ENCODE data around the gene OR4D2.

OR4D2 gene

DNA sequence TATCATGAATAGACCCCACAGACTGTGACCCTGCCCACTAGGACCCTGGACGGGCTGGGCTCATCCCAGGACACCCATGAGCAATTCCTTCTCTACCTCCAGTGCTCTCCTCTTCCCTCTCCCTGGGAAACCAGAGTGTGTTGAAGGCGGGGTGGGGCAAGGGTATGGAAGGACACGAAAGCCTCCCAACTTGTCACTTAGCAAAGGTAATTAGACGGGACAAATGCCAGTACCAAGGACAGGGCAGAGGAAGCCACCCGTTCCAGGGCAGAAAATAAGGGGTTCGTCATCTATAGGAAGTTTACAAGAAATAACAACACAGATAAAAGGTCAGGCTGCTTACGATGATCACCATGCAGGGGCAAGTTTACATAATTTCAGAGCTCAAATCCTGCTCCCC, 20.9 kb downstream of the OR4D2 start:
- no peak overlapping the region for H3K4me3 Mint-ChIP-seq
- H3K4me1 Mint-ChIP-seq (ENCODE audit: low read depth) = no peaks in the 10 kb centered on the region
- peaks cover 6% of the 10 kb centered on the region for H3K27me3 Mint-ChIP-seq
- no peak overlapping the region for H3K27ac Mint-ChIP-seq
- H3K9me3 Mint-ChIP-seq = no peaks in the 10 kb centered on the region
- no peaks in the 10 kb centered on the region for H3K36me3 Mint-ChIP-seq (ENCODE audit: low read depth)

- peaks cover 6% of the 10 kb centered on the region for H3K27me3 Mint-ChIP-seq
- no peaks in the 10 kb centered on the region for H3K4me1 Mint-ChIP-seq (ENCODE audit: low read depth)
- H3K9me3 Mint-ChIP-seq = no peaks in the 10 kb centered on the region
- peak overlapping the region; percentile 45 for H3K27ac Mint-ChIP-seq
- H3K4me3 Mint-ChIP-seq = no peak overlapping the region
- no peaks in the 10 kb centered on the region for H3K36me3 Mint-ChIP-seq (ENCODE audit: low read depth)
Measured at GRCh38 chr17:58189436-58190146, 22.8 kb downstream of the OR4D2 start.

DNA sequence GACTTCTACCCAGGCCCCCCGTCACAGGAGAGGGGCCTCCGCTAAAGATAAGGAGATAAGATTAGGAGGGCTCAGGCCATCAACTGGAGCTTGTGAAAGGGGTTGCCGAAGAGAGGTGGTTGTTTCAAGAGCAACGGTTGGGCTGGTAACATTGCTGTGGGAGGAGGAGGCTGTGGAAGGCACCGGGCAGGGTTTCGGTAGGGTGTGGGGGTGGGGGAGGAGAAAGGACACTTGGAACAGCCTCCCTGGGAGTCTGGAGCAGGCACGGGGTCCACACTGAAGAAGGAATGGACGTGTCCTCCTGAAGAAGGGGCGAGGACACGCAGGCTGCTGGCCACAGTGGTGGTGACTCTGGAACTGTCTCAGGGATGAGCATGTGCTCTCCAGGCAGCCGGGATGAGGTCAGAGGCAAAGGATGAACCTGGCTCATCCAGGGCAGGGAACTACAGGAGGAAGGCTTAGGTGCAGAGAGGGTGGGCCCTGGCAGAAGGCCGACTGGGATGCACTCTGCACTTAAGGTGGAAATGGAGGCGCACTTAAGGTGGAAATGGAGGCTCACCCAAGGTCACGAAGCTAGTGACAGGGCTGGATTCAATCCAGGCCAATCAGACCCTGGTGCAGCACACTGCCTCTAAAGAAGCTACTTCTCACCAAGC, 24.6 kb downstream of the OR4D2 start:
- Mint-ChIP-seq H3K4me3 (no peak overlapping the region), H3K27me3 (peaks cover 6% of the 10 kb centered on the region), H3K27ac (no peak overlapping the region), H3K36me3 (ENCODE audit: low read depth) (no peaks in the 10 kb centered on the region), H3K9me3 (no peaks in the 10 kb centered on the region), H3K4me1 (ENCODE audit: low read depth) (no peaks in the 10 kb centered on the region)

GRCh38 chr17:58192612-58193011, 25.8 kb downstream of the OR4D2 start, which contains the start of gene EPX:
EPX (plus strand) TSS chr17:58192726; CDS start chr17:58192847, 121 bp downstream.
- Mint-ChIP-seq H3K9me3 (no peaks in the 10 kb centered on the region), H3K4me3 (no peak within 1 kb of the TSS), H3K27me3 (peaks cover 6% of the 10 kb centered on the region), H3K4me1 (ENCODE audit: low read depth) (no peaks in the 10 kb centered on the region), H3K27ac (no peak within 1 kb of the TSS), H3K36me3 (ENCODE audit: low read depth) (no peaks in the 10 kb centered on the region)

DNA sequence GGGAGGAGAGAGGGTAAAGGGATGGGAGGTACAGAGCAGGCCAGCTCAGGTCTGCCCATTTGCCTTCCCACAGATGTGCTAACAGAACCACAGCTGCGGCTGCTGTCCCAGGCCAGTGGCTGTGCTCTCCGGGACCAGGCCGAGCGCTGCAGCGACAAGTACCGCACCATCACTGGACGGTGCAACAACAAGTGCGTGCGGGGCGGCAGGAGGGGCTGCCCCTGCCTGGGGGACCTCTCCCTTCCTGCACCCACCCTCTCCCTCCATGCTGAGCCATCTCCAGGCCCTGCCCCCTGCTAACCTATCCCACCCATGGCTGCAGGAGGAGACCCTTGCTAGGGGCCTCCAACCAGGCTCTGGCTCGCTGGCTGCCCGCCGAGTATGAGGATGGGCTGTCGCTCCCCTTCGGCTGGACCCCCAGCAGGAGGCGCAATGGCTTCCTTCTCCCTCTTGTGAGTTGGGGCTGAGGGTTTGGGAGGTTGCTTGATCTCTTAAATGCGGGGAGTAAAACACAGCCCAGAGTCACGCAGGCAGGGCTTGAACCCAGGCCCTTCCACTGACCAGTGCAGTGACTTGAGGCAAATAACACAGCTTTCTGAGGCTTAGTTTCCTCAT, 27.0 kb downstream of the OR4D2 start:
- H3K27me3 Mint-ChIP-seq = peaks cover 12% of the 10 kb centered on the region
- no peaks in the 10 kb centered on the region for H3K36me3 Mint-ChIP-seq (ENCODE audit: low read depth)
- no peak overlapping the region for H3K4me3 Mint-ChIP-seq
- H3K9me3 Mint-ChIP-seq = no peaks in the 10 kb centered on the region
- no peaks in the 10 kb centered on the region for H3K4me1 Mint-ChIP-seq (ENCODE audit: low read depth)
- H3K27ac Mint-ChIP-seq = no peak overlapping the region

DNA sequence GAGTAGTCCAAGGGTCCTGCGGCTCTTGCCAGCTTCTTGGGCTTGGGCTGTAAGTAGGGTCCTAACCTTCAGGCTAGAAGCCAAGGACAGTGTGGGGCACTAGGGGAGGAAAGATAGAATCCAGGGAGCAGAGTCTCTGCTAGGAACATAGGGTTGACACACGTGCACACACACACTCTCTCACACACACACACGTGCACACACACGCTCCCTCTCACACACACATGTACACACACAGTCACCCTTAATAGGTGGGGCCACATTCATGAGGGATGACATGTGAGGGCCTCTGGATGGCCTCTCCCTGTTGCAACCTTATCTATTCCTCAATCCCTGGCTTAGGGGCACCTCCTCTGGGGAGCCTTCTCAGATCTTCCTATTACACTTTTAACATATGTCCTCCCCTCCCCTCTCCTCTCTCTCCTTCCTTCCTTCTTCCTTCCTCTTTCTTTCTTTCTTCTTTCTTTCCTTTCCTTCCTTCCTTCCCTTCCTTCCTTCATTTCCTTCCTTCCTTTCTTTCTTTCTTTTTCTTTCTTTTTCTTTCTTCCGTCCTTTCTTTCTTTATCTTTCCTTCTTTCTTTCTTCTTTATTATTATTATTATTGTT, 28.8 kb downstream of the OR4D2 start:
- H3K27me3 Mint-ChIP-seq = peaks cover 10% of the 10 kb centered on the region
- no peaks in the 10 kb centered on the region for H3K9me3 Mint-ChIP-seq
- H3K4me3 Mint-ChIP-seq = no peak overlapping the region
- no peaks in the 10 kb centered on the region for H3K36me3 Mint-ChIP-seq (ENCODE audit: low read depth)
- no peak overlapping the region for H3K27ac Mint-ChIP-seq
- H3K4me1 Mint-ChIP-seq (ENCODE audit: low read depth) = no peaks in the 10 kb centered on the region

DNA sequence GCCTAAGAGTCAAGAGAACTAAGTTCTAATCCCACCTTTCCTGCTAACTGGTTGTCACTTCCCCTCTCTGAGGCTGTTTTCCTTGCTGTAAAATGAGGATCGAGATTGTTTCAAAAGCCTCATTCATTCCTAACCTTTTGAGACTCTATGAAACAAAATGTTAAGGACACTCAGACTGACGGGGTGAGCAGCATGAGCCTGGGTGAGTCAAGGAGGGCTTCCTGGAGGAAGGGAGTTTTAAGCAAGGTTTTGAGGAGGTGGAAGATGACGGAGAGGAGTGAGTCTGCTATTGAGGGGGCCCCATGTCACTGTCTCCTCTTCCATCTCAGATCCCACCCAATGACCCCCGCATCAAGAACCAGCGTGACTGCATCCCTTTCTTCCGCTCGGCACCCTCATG, 29.8 kb downstream of the OR4D2 start:
- no peaks in the 10 kb centered on the region for H3K4me1 Mint-ChIP-seq (ENCODE audit: low read depth)
- H3K36me3 Mint-ChIP-seq (ENCODE audit: low read depth) = no peaks in the 10 kb centered on the region
- no peak overlapping the region for H3K4me3 Mint-ChIP-seq
- peaks cover 10% of the 10 kb centered on the region for H3K27me3 Mint-ChIP-seq
- no peaks in the 10 kb centered on the region for H3K9me3 Mint-ChIP-seq
- H3K27ac Mint-ChIP-seq = no peak overlapping the region

GRCh38 chr17:58200024-58200633, 33.3 kb downstream of the OR4D2 start:
- Mint-ChIP-seq H3K36me3 (ENCODE audit: low read depth) (no peaks in the 10 kb centered on the region), H3K4me3 (no peak overlapping the region), H3K4me1 (ENCODE audit: low read depth) (no peaks in the 10 kb centered on the region), H3K27me3 (peaks cover 10% of the 10 kb centered on the region), H3K9me3 (no peaks in the 10 kb centered on the region), H3K27ac (no peak overlapping the region)

- peaks cover 10% of the 10 kb centered on the region for H3K27me3 Mint-ChIP-seq
- H3K36me3 Mint-ChIP-seq (ENCODE audit: low read depth) = no peaks in the 10 kb centered on the region
- no peaks in the 10 kb centered on the region for H3K9me3 Mint-ChIP-seq
- H3K4me3 Mint-ChIP-seq = no peak overlapping the region
- H3K4me1 Mint-ChIP-seq (ENCODE audit: low read depth) = no peaks in the 10 kb centered on the region
- no peak overlapping the region for H3K27ac Mint-ChIP-seq
Measured at GRCh38 chr17:58202859-58203258, 36.1 kb downstream of the OR4D2 start.

GRCh38 chr17:58204796-58205195, 38.0 kb downstream of the OR4D2 start:
- no peak overlapping the region for H3K4me3 Mint-ChIP-seq

DNA sequence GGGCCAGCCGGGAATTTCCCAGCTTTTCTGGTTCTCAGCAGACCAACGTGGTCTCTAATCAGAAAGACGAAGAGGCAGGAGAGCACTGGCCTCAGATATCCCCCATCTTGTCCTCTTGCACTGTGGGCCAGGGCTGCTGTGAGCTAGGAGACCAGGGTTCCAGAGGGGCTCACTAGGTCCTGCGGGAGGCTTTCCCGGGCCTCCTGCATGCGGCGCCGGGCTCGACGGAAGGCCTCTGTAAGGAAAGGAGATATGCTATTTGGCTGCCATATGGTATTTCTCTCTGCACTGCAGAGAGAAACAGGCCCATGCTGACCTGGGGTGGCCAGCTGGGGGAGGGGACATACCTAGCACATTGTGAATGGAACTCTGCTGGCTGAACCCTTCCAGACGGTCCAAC, 39.2 kb downstream of the OR4D2 start:
- Mint-ChIP-seq H3K4me3 (no peak overlapping the region), H3K27ac (no peak overlapping the region), H3K9me3 (no peaks in the 10 kb centered on the region), H3K27me3 (no peaks in the 10 kb centered on the region), H3K4me1 (ENCODE audit: low read depth) (no peaks in the 10 kb centered on the region), H3K36me3 (ENCODE audit: low read depth) (peaks cover 18% of the 10 kb centered on the region)

More at GRCh38 chr17:58204796-58205195, 38.0 kb downstream of the OR4D2 start:
- Mint-ChIP-seq H3K36me3 (ENCODE audit: low read depth) (peaks cover 9% of the 10 kb centered on the region), H3K9me3 (no peaks in the 10 kb centered on the region), H3K4me1 (ENCODE audit: low read depth) (no peaks in the 10 kb centered on the region), H3K27ac (no peak overlapping the region), H3K27me3 (peaks cover 3% of the 10 kb centered on the region)

DNA sequence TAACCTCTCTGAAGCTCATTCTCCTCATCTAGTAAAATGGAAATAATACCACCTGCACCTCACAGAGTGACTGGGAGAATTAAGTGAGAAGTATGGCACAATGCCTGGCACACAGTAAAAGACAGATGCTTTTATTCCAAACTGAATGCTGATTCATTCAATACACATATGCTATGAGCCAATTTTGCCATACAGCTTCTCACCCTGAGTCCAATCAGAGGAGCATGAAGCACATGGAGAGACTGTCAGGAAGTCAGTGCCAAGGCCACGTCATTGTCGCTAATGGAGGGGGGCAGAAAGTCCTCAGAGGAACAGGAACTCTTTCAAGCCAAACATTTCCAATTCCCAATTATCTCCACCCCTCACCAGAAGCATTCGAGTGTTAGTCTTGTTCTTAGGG, 40.7 kb downstream of the OR4D2 start:
- no peaks in the 10 kb centered on the region for H3K4me1 Mint-ChIP-seq (ENCODE audit: low read depth)

GRCh38 chr17:58208344-58208743, 41.6 kb downstream of the OR4D2 start:
- Mint-ChIP-seq H3K27me3 (no peaks in the 10 kb centered on the region), H3K4me1 (ENCODE audit: low read depth) (no peaks in the 10 kb centered on the region), H3K36me3 (ENCODE audit: low read depth) (peaks cover 34% of the 10 kb centered on the region), H3K9me3 (no peaks in the 10 kb centered on the region), H3K27ac (no peak overlapping the region), H3K4me3 (no peak overlapping the region)

More for the DNA sequence above, 40.7 kb downstream of the OR4D2 start:
- Mint-ChIP-seq H3K36me3 (ENCODE audit: low read depth) (peaks cover 28% of the 10 kb centered on the region), H3K27me3 (no peaks in the 10 kb centered on the region), H3K4me3 (no peak overlapping the region), H3K9me3 (no peaks in the 10 kb centered on the region), H3K27ac (no peak overlapping the region)

- H3K27ac Mint-ChIP-seq = no peak overlapping the region
- H3K9me3 Mint-ChIP-seq = no peaks in the 10 kb centered on the region
- peaks cover 43% of the 10 kb centered on the region for H3K36me3 Mint-ChIP-seq (ENCODE audit: low read depth)
- no peaks in the 10 kb centered on the region for H3K27me3 Mint-ChIP-seq
- H3K4me3 Mint-ChIP-seq = no peak overlapping the region
- no peaks in the 10 kb centered on the region for H3K4me1 Mint-ChIP-seq (ENCODE audit: low read depth)
Measured at GRCh38 chr17:58210922-58211321, 44.1 kb downstream of the OR4D2 start.

DNA sequence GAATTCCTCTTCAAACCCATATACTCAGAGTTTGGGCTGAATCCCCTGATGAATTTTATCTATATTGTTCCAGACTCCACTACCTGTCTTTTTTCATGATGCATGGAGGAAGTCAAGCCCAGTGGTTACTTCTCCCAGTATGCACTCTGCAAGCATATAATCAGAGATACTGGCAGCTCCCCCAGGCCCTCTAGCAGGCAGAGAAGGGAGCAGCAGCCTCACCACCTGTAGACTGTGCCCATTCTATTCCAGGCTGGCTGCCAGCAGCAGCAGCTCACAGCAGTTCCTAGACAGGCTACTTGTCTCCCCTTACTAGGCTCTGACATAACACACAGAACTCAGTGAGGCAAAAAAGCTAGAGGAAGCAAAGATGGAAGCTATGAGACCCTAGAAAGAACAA, 48.9 kb downstream of the OR4D2 start:
- H3K4me3 Mint-ChIP-seq = no peak overlapping the region
- no peak overlapping the region for H3K27ac Mint-ChIP-seq
- H3K27me3 Mint-ChIP-seq = no peaks in the 10 kb centered on the region
- no peaks in the 10 kb centered on the region for H3K9me3 Mint-ChIP-seq
- H3K36me3 Mint-ChIP-seq (ENCODE audit: low read depth) = peaks cover 27% of the 10 kb centered on the region
- H3K4me1 Mint-ChIP-seq (ENCODE audit: low read depth) = peaks cover 22% of the 10 kb centered on the region
